ENCODE data around the gene DLGAP4. TPM values are rescaled to one million over a fixed set of nuclear protein-coding genes. Genes with fewer than 3 reads are reported as not detected.

The DLGAP4 gene
- total and polyA plus RNA-seq, 2 of the 13 experiments (the other 11 are each of a cell fraction or from before 2014, with no cell fraction given), result 15.2 to 26.7 TPM

- TF ChIP-seq, protein P1, sequence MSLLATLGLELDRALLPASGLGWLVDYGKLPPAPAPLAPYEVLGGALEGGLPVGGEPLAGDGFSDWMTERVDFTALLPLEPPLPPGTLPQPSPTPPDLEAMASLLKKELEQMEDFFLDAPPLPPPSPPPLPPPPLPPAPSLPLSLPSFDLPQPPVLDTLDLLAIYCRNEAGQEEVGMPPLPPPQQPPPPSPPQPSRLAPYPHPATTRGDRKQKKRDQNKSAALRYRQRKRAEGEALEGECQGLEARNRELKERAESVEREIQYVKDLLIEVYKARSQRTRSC (CRISPR knock-in tag; IDR thresholded peaks at IDR 0.05; ENCODE audit: low read depth), result no peak
- TF ChIP-seq, protein P2, sequence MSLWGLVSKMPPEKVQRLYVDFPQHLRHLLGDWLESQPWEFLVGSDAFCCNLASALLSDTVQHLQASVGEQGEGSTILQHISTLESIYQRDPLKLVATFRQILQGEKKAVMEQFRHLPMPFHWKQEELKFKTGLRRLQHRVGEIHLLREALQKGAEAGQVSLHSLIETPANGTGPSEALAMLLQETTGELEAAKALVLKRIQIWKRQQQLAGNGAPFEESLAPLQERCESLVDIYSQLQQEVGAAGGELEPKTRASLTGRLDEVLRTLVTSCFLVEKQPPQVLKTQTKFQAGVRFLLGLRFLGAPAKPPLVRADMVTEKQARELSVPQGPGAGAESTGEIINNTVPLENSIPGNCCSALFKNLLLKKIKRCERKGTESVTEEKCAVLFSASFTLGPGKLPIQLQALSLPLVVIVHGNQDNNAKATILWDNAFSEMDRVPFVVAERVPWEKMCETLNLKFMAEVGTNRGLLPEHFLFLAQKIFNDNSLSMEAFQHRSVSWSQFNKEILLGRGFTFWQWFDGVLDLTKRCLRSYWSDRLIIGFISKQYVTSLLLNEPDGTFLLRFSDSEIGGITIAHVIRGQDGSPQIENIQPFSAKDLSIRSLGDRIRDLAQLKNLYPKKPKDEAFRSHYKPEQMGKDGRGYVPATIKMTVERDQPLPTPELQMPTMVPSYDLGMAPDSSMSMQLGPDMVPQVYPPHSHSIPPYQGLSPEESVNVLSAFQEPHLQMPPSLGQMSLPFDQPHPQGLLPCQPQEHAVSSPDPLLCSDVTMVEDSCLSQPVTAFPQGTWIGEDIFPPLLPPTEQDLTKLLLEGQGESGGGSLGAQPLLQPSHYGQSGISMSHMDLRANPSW (CRISPR knock-in tag; IDR thresholded peaks at IDR 0.05; ENCODE audit: borderline replicate concordance), result no peak
- TF ChIP-seq ZSCAN9 (CRISPR knock-in tag; IDR thresholded peaks at IDR 0.05; ENCODE audit: borderline replicate concordance), result peak; percentile 99
- TF ChIP-seq ZNF30 (CRISPR knock-in tag; IDR thresholded peaks at IDR 0.05), result no peak
- TF ChIP-seq MAFG (CRISPR knock-in tag; IDR thresholded peaks at IDR 0.05), result no peak
- TF ChIP-seq, protein P3, sequence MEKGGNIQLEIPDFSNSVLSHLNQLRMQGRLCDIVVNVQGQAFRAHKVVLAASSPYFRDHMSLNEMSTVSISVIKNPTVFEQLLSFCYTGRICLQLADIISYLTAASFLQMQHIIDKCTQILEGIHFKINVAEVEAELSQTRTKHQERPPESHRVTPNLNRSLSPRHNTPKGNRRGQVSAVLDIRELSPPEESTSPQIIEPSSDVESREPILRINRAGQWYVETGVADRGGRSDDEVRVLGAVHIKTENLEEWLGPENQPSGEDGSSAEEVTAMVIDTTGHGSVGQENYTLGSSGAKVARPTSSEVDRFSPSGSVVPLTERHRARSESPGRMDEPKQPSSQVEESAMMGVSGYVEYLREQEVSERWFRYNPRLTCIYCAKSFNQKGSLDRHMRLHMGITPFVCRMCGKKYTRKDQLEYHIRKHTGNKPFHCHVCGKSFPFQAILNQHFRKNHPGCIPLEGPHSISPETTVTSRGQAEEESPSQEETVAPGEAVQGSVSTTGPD (CRISPR knock-in tag; IDR thresholded peaks at IDR 0.05), result no peak
- TF ChIP-seq, protein P4, sequence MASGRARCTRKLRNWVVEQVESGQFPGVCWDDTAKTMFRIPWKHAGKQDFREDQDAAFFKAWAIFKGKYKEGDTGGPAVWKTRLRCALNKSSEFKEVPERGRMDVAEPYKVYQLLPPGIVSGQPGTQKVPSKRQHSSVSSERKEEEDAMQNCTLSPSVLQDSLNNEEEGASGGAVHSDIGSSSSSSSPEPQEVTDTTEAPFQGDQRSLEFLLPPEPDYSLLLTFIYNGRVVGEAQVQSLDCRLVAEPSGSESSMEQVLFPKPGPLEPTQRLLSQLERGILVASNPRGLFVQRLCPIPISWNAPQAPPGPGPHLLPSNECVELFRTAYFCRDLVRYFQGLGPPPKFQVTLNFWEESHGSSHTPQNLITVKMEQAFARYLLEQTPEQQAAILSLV (CRISPR knock-in tag; IDR thresholded peaks at IDR 0.05; ENCODE audit: borderline replicate concordance), result peak; percentile 50; the same call in 1 of the 2 replicates
- TF ChIP-seq MNT (IDR thresholded peaks at IDR 0.05), result no peak
- TF ChIP-seq, protein P5, sequence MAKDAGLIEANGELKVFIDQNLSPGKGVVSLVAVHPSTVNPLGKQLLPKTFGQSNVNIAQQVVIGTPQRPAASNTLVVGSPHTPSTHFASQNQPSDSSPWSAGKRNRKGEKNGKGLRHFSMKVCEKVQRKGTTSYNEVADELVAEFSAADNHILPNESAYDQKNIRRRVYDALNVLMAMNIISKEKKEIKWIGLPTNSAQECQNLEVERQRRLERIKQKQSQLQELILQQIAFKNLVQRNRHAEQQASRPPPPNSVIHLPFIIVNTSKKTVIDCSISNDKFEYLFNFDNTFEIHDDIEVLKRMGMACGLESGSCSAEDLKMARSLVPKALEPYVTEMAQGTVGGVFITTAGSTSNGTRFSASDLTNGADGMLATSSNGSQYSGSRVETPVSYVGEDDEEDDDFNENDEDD (CRISPR knock-in tag; IDR thresholded peaks at IDR 0.05; ENCODE audit: borderline replicate concordance), result peak; percentile 38; the same call in 1 of the 2 replicates
- TF ChIP-seq, protein P6, sequence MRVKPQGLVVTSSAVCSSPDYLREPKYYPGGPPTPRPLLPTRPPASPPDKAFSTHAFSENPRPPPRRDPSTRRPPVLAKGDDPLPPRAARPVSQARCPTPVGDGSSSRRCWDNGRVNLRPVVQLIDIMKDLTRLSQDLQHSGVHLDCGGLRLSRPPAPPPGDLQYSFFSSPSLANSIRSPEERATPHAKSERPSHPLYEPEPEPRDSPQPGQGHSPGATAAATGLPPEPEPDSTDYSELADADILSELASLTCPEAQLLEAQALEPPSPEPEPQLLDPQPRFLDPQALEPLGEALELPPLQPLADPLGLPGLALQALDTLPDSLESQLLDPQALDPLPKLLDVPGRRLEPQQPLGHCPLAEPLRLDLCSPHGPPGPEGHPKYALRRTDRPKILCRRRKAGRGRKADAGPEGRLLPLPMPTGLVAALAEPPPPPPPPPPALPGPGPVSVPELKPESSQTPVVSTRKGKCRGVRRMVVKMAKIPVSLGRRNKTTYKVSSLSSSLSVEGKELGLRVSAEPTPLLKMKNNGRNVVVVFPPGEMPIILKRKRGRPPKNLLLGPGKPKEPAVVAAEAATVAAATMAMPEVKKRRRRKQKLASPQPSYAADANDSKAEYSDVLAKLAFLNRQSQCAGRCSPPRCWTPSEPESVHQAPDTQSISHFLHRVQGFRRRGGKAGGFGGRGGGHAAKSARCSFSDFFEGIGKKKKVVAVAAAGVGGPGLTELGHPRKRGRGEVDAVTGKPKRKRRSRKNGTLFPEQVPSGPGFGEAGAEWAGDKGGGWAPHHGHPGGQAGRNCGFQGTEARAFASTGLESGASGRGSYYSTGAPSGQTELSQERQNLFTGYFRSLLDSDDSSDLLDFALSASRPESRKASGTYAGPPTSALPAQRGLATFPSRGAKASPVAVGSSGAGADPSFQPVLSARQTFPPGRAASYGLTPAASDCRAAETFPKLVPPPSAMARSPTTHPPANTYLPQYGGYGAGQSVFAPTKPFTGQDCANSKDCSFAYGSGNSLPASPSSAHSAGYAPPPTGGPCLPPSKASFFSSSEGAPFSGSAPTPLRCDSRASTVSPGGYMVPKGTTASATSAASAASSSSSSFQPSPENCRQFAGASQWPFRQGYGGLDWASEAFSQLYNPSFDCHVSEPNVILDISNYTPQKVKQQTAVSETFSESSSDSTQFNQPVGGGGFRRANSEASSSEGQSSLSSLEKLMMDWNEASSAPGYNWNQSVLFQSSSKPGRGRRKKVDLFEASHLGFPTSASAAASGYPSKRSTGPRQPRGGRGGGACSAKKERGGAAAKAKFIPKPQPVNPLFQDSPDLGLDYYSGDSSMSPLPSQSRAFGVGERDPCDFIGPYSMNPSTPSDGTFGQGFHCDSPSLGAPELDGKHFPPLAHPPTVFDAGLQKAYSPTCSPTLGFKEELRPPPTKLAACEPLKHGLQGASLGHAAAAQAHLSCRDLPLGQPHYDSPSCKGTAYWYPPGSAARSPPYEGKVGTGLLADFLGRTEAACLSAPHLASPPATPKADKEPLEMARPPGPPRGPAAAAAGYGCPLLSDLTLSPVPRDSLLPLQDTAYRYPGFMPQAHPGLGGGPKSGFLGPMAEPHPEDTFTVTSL (CRISPR knock-in tag; IDR thresholded peaks at IDR 0.05; ENCODE audit: borderline replicate concordance), result no peak
- TF ChIP-seq, protein P7, sequence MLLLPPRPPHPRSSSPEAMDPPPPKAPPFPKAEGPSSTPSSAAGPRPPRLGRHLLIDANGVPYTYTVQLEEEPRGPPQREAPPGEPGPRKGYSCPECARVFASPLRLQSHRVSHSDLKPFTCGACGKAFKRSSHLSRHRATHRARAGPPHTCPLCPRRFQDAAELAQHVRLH (CRISPR knock-in tag; IDR thresholded peaks at IDR 0.05; ENCODE audit: borderline replicate concordance, low read depth), result peak; percentile 95
- TF ChIP-seq ZNF20 (CRISPR knock-in tag; IDR thresholded peaks at IDR 0.05), result no peak
- TF ChIP-seq CCAR2 (optimal IDR thresholded peaks at IDR 0.05; ENCODE audit: low read depth, low read length), result no peak
Observed at GRCh38 chr20:36344517-36345132, 38.5 kb downstream of the DLGAP4 start (continued).

All from HepG2 (cell line).